ENCODE data around the gene RBM24. TPM values are rescaled to one million over a fixed set of nuclear protein-coding genes. Genes with fewer than 3 reads are reported as not detected.

RBM24 gene
- total and polyA plus RNA-seq, 2 of the 13 experiments (the other 11 are each of a cell fraction or from before 2014, with no cell fraction given) = 1.5 to 14.2 TPM

- H3K4me1 ChIP-seq (ENCODE audit: insufficient read depth, low read length) = peaks cover 20% of the 10 kb centered on the region
- H3K4me2 ChIP-seq (ENCODE audit: low read depth, low read length) = no peak overlapping the region
- CTCF ChIA-PET (ENCODE audit: low intra/inter-chr PET ratio, low total read pairs) = interaction anchor here (2.6 kb wide), 1 partner anchor 304 kb away, joined by 14 read pairs; no protein-coding TSS in a partner anchor
- H3K27me3 ChIP-seq (ENCODE audit: control insufficient read depth in 1 of 2, insufficient read depth in 2 of 2, low read length in 2 of 2) = peaks cover 0 to 7% of the 10 kb centered on the region in 2 experiments; a peak in 1 of 5 replicates
- no peak overlapping the region for H3K27ac ChIP-seq (ENCODE audit: extremely low read length, insufficient read depth, low read length)
- H2AFZ ChIP-seq (ENCODE audit: low read length) = no peak overlapping the region
- FAIRE-seq (no peak), DNase-seq (ENCODE audit: low spot score) (no peak), ATAC-seq (no peak)
- H3K36me3 ChIP-seq (replicated peaks in 1 of 2; ENCODE audit: control insufficient read depth in 1 of 2, insufficient read depth in 2 of 2, low read length in 2 of 2) = no peaks in the 10 kb centered on the region
- no peaks in the 10 kb centered on the region for H3K79me2 ChIP-seq (ENCODE audit: insufficient read depth, low read length)
- intact Hi-C loops (cut with micrococcal nuclease; ENCODE audit: unreplicated experiment) = loop anchor here (2.0 to 5.0 kb wide), 2 partner anchors 115 to 167 kb away; no protein-coding TSS in a partner anchor
- no peak overlapping the region for H3K4me3 ChIP-seq (replicated peaks in 1 of 3; ENCODE audit: insufficient read depth in 1 of 3, low read depth in 2 of 3, low read length in 3 of 3)
- in situ Hi-C loops (cut with HindIII; ENCODE audit: extremely low pct_ligation_motif_present, low pct_unique_long_range_greater_than_20kb) = loop anchor here (5.0 kb wide), 1 partner anchor 302 kb away; no protein-coding TSS in a partner anchor
- H3K9ac ChIP-seq (ENCODE audit: insufficient read depth, low read depth, low read length) = no peak overlapping the region
- no TSS peak for BruUV-seq (replicated peaks)
- POLR2A ChIA-PET = no interaction called here
- TF ChIP-seq KDM1A (CRISPR knock-in tag; IDR thresholded peaks at IDR 0.05) = no peak
- TF ChIP-seq, protein P1, sequence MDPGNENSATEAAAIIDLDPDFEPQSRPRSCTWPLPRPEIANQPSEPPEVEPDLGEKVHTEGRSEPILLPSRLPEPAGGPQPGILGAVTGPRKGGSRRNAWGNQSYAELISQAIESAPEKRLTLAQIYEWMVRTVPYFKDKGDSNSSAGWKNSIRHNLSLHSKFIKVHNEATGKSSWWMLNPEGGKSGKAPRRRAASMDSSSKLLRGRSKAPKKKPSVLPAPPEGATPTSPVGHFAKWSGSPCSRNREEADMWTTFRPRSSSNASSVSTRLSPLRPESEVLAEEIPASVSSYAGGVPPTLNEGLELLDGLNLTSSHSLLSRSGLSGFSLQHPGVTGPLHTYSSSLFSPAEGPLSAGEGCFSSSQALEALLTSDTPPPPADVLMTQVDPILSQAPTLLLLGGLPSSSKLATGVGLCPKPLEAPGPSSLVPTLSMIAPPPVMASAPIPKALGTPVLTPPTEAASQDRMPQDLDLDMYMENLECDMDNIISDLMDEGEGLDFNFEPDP (CRISPR knock-in tag; conservative IDR thresholded peaks at IDR 0.05) = no peak
- no peak for TF ChIP-seq DMAP1 (CRISPR knock-in tag; IDR thresholded peaks at IDR 0.05)
- no peak for TF ChIP-seq CCDC6 (CRISPR knock-in tag; IDR thresholded peaks at IDR 0.05)
- TF ChIP-seq EHMT2 (IDR thresholded peaks at IDR 0.05; ENCODE audit: borderline replicate concordance, low read depth, low read length) = no peak
- TF ChIP-seq ZNF672 (CRISPR knock-in tag; IDR thresholded peaks at IDR 0.05) = no peak
- TF ChIP-seq GABPB1 (CRISPR knock-in tag; IDR thresholded peaks at IDR 0.05) = no peak
- no peak for TF ChIP-seq NAIF1 (CRISPR knock-in tag; IDR thresholded peaks at IDR 0.05; ENCODE audit: borderline replicate concordance)
- TF ChIP-seq, protein P2, sequence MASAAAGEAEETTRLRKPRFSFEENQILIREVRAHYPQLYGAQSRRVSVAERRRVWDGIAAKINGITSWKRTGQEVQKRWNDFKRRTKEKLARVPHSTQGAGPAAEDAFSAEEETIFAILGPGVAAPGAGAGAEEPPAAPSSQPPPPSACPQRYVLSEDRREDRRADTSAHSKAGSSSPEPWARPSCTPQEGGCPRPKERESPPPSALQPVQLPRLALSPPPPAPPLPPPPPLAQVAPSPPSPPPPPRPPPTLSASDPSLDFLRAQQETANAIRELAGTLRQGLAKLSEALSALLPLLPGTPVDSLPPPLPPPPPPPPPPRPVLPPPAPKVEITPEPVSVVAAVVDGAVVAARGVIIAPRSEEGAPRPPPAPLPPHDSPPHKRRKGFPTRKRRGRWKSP (CRISPR knock-in tag; IDR thresholded peaks at IDR 0.05) = no peak
- TF ChIP-seq REL (CRISPR knock-in tag; conservative IDR thresholded peaks at IDR 0.05) = no peak
- no peak for TF ChIP-seq TCF7 (IDR thresholded peaks at IDR 0.05; ENCODE audit: low read depth)
- TF ChIP-seq ZNF644 (CRISPR knock-in tag; IDR thresholded peaks at IDR 0.05; ENCODE audit: low read depth) = no peak
- H4K20me1 ChIP-seq (ENCODE audit: insufficient read depth, low read length) = no peaks in the 10 kb centered on the region
- H3K9me3 ChIP-seq (ENCODE audit: low read length) = no peaks in the 10 kb centered on the region
- 86% methylated on average over 11 of the region's 11 CpGs for WGBS (ENCODE audit: low lambda C conversion rate)
Observed at GRCh38 chr6:17280138-17280537, 1.0 kb upstream of the RBM24 start.

All from HepG2 (cell line).